Memory B cell (primary cell): ENCODE data around the gene POTEJ.
"Not testable (repeated sequence)": the region's sequence is repeated elsewhere in the genome, so short reads cannot be mapped to it uniquely, and the experiment has no call there.

Experiments used
- ATAC-seq: fragments of 150-1000 bp; cut with Tn5 transposase; 2 replicates; pipeline ENCODE4 v1.10.0; 2021; ENCODE audit warnings: low read depth, mild to moderate bottlenecking, moderate library complexity
- DNase-seq, 2 donors: peaks; one replicate each; pipeline ENCODE4 v3.0.0; 2022; ENCODE audit warnings: low spot score in 2 of 2
- H3K27ac Mint-ChIP-seq: one replicate; pipeline ENCODE4 v1.8.0; 2022; ENCODE audit warnings: mild to moderate bottlenecking, moderate library complexity, mixed read lengths
- H3K27me3 Mint-ChIP-seq: one replicate; pipeline ENCODE4 v1.8.0; 2022; ENCODE audit warnings: mixed read lengths
- H3K36me3 Mint-ChIP-seq: one replicate; pipeline ENCODE4 v1.8.0; 2022; ENCODE audit warnings: mild to moderate bottlenecking, mixed read lengths
- H3K4me1 Mint-ChIP-seq: one replicate; pipeline ENCODE4 v1.8.0; 2022; ENCODE audit warnings: mixed read lengths
- H3K4me3 Mint-ChIP-seq: one replicate; pipeline ENCODE4 v1.8.0; 2022; ENCODE audit warnings: mild to moderate bottlenecking, moderate library complexity, mixed read lengths
- H3K9me3 Mint-ChIP-seq: one replicate; pipeline ENCODE4 v1.8.0; 2022; ENCODE audit warnings: mixed read lengths

Gene POTEJ

DNA sequence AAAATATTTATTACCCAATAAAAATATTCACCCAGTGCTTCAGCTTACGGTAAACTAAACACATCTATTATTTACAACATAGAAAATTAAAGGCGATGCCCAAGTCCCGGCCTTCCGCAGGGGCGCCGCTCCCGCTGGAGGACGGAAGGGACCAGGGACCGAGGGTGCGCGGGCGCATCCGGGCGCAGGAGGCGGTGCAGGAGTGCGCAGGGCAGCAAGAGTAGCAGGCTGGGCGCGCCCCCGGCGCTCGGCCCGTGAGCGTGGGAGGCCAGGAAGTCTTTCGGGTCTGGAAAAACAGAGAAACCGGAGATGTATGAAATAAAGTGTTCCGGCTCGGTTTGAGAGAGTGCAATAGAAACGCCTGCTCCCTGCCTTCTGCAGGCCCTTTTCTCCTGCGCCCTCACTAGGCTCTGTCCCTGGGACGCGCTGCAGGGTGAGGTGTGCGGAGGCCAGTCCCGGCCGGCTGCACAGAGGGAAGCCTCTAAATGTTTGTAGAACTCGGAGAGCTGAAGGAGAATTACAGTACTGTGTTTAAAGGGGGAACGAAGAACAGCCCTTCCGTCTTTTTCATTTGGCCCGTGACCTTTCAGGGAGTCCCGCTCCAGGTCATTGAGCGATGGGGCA is 18.3 kb upstream of the POTEJ start:
- not testable (repeated sequence) for ATAC-seq, H3K4me1 Mint-ChIP-seq, H3K9me3 Mint-ChIP-seq, DNase-seq, H3K27me3 Mint-ChIP-seq, H3K27ac Mint-ChIP-seq, H3K36me3 Mint-ChIP-seq, H3K4me3 Mint-ChIP-seq

DNA sequence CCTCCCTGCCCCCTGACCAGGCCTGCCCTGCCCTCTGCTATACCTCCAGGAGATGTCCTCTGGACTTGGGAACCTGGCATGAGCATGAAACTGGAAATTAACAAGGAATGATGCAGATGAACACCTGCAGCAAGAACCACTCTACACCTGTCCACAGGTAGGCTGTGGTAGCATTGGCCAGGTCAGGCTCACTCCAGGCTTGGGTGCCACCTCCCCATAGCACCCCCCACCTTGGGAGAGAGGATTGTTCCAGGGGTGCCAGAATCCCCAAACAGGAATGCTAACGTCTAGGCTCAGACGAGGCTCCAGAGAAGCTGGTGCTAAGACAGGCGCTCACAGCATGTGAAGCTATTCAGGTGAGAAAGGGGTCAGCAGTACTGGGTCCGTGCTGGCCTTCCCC is 17.2 kb upstream of the POTEJ start:
- not testable (repeated sequence) for H3K36me3 Mint-ChIP-seq, H3K27ac Mint-ChIP-seq, H3K4me3 Mint-ChIP-seq, H3K4me1 Mint-ChIP-seq, ATAC-seq, H3K27me3 Mint-ChIP-seq, DNase-seq, H3K9me3 Mint-ChIP-seq

DNA sequence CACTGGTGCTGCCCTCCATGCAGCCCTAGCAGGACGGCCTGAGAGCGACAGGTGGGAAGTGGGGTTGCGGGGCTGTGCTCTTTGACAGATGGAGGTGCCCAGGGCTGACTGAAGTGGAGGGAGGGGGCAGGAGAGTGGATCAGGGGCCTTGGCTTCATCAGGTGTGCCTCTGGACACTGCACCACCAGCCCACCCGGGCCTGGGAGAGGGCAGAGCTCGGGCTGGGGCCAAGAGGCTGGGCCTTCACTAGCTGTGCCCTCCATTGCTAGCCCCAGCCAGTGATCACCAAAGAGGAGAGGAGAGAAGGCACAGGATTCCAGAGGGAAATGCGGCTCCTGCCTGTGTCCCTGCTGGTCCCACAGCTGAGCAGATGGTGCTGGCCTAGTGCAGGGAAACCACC is 14.5 kb upstream of the POTEJ start:
- not testable (repeated sequence) for ATAC-seq, H3K27ac Mint-ChIP-seq, H3K27me3 Mint-ChIP-seq, H3K36me3 Mint-ChIP-seq, H3K4me1 Mint-ChIP-seq, H3K4me3 Mint-ChIP-seq, H3K9me3 Mint-ChIP-seq, DNase-seq

DNA sequence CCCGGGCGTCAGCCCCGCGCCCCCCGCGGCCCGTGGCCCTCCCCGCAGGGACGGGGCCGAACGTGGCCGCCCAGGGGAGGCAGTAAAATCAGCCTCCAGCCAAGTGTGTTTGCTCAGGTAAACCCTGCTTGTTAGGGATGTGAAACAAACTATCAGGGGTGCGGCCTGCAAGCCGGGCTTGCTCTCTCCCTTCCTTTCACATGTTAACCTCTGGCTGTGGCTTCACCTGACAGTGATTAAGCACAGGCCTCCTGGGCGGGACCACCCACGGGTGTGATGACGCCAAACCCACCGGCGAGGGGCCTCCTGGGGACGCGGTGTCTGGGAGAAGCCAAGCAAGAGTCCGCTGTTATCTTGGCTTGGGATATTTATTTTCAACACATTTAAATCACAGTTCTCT is 13.2 kb upstream of the POTEJ start:
- H3K27me3 Mint-ChIP-seq, H3K4me1 Mint-ChIP-seq, H3K9me3 Mint-ChIP-seq, H3K27ac Mint-ChIP-seq, ATAC-seq, DNase-seq, H3K36me3 Mint-ChIP-seq, H3K4me3 Mint-ChIP-seq: not testable (repeated sequence)

DNA sequence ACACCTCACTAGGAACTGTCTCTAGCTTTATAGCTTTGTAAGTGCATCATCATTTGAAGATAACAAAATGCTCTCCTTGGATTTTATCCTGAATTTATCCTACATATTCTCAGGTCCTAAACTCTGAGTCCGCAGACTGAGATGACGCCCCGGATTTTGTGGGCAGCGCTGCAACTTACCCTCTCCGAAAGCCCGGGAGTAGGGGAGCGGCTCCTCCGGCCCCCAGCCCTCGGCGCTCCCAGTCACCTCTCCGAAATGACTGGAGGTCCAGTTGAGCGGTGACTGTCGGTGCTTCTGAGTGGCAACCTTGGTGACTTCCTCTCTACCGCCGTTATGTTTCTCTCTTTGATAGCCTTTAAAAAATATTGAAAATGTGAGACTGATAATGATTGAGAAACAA is 12.8 kb upstream of the POTEJ start:
- H3K27ac Mint-ChIP-seq, DNase-seq, ATAC-seq, H3K27me3 Mint-ChIP-seq, H3K4me1 Mint-ChIP-seq, H3K36me3 Mint-ChIP-seq, H3K4me3 Mint-ChIP-seq, H3K9me3 Mint-ChIP-seq: not testable (repeated sequence)

DNA sequence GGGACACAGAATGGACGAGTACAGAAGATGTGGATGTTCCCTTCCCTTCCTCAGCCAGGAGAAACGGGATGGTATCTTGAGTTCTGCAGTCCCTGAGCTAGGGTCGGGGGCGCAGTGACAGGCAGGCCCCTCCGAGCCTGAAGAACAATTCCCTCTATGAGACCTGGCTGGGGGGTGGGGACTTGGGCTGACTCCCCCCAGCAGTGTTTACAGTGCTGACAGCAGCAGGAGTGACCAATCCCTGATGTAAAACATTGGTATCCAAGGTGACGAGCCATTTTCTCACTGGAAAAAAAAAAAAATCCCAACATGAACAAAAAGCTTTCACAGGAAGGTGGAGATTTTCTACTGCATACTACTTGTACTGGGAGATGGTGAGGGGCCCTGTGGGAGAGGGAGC is 11.8 kb upstream of the POTEJ start, which contains the start of gene CFC1:
Gene CFC1, minus strand, starts transcription at position 183 of the 400 bp plus-strand sequence. CDS start 288 bp downstream, outside the sequence.
- not testable (repeated sequence) for H3K4me3 Mint-ChIP-seq, DNase-seq, H3K27ac Mint-ChIP-seq, H3K9me3 Mint-ChIP-seq, H3K4me1 Mint-ChIP-seq, H3K36me3 Mint-ChIP-seq, H3K27me3 Mint-ChIP-seq, ATAC-seq

DNA sequence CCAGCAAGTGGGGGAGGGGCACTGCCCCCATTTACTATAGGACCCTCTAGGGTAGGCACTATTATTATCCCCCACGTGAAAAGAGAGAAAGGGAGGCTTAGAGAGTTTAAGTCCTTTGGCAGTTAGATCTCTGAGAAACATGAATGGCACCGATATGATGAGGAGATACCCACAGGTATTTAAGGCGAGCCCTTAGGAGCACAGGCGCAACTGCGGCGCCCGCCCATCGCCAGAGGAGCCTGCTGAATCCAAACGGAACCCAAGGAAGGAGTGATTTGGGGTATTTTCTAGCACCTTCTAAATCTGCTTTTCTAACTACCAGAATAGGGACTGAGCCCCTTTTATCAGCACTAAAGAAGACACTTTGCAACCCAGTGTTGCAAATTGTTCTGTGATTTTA is 11.3 kb upstream of the POTEJ start:
- not testable (repeated sequence) for H3K36me3 Mint-ChIP-seq, DNase-seq, H3K27ac Mint-ChIP-seq, H3K4me1 Mint-ChIP-seq, H3K4me3 Mint-ChIP-seq, H3K9me3 Mint-ChIP-seq, ATAC-seq, H3K27me3 Mint-ChIP-seq

DNA sequence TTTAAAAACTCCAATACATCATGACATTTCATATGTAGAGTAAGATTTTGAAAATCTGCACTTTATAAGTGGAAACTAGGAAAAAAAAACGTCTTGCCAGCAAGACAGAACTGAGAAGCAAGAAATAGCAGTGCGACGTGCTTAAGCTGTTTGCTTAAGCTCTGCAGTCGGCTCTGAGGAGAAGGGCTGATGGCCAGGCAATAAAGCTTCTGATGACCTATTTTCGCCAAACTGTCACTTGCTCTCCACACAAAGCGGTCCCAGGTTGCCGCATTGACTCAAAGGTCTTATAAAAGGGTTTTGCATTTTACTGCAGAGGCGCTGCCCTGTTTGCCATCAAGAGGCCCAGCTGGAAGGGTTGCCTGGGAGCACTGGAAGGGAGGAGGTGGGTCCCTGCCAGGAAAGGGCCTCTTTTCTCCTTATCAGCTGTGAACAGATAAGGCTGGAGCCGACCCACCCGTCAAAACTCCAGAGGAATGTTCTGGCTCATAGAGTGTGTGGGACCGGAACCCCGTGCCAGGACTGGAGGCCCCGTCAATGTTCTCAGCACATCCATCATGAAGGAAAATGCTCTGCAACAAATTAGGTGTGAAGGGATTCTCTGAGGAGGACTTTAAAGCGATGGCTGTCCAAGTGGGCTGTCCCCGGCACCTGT is 9.5 kb upstream of the POTEJ start:
- not testable (repeated sequence) for H3K9me3 Mint-ChIP-seq, H3K4me3 Mint-ChIP-seq, H3K4me1 Mint-ChIP-seq, H3K36me3 Mint-ChIP-seq, DNase-seq, H3K27ac Mint-ChIP-seq, ATAC-seq, H3K27me3 Mint-ChIP-seq

DNA sequence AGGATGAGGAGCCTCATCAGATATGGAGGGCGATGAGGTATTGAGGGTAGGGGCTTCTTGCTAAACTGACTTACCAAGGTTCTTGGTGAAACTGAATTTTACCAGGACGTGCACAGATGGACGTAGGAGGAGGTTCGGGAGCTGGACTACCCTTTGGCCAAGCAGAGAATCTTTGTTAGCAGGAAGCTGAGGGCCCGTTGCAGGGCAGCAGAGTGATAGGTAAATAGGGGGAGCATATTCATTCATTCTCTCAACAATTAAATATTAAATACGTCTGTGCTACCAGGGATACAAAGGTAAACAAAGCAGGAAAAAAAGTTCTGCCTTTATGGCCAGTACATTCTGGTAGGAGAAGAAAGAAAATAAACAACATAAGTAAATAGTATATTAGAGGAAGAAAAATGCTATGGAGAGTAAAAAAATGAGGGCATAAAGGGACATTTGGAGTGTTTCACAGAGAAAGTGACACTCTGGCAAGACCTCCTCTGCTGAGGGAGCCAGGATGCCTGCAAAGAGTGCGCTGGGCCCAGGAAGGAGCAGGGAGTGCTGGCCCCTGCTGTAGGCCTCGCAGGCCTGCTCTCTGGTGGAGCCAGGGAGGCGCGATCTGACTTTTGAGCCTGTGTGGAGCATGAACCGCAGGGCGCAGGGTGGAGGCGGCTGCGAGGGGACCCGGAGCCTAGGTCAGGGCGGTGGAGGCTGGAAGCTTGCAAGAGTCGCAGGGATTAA is 2.8 kb upstream of the POTEJ start:
- not testable (repeated sequence) for H3K4me3 Mint-ChIP-seq, ATAC-seq, DNase-seq, H3K27me3 Mint-ChIP-seq, H3K9me3 Mint-ChIP-seq, H3K27ac Mint-ChIP-seq, H3K4me1 Mint-ChIP-seq, H3K36me3 Mint-ChIP-seq

DNA sequence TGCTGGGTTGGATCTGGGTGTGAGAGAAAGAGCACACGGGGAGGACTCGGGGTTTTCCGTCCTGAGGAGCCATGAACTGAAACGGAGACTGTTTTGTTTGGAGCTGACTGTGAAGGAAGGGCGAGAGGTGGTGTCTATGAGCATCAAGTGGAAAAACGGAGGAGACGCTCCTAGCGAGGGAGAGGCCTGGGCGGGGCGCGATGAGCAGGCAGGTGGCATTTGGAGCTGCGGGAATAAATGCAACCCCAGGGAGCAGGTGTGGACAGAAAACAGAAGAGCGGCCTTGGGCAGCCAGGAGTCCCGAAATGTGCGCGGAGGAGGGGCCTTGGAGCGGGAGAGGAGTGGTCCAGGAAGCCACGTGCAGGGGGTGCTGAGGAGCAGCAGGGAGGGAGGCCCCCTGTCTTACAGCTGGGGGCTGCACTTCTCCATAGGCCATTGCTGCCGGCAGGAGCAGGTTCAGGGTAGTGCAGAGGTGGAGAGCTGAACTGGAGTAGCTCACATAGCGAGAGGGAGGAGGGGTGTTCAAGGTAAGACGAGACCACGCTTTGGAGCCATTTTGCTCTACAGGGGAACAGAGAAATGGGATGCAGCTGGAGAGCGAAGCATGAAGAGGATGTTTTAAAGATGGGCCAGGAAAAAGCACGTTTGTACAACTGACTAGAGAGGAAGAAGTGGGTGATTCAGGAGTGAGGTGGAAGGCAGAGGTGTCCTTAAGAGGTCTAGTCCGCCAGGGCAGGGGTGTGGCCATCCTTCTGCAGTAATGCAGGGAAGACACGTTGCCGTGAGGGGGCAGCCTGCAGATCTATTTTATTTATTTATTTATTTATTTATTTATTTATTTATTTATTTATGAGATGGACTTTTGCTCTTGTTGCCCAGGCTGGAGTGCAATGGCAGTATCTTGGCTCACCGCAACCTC is 2.0 kb upstream of the POTEJ start:
- not testable (repeated sequence) for H3K4me3 Mint-ChIP-seq, H3K36me3 Mint-ChIP-seq, H3K9me3 Mint-ChIP-seq, H3K27ac Mint-ChIP-seq, DNase-seq, H3K27me3 Mint-ChIP-seq, H3K4me1 Mint-ChIP-seq, ATAC-seq

DNA sequence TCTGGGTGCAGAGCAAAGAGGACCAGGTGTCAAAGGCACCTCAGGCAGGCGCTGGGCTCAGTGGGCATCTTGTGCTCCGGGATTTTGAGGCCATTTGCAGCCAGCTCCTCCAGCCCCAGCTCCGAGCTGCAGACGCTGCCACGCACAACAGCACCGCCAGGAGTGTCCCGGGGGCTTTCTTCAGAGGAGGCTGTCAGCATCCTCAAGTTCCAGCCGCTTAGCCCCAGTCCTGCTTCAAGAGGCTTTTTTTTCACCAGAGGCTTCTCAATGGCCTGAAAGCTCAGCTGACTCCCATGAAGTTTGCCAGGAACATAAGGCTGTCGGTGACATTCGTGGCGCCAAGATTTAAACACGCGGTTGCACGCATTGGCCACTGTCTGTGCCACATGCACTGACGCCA is 754 bp upstream of the POTEJ start:
- H3K27me3 Mint-ChIP-seq, DNase-seq, H3K27ac Mint-ChIP-seq, H3K4me3 Mint-ChIP-seq, H3K36me3 Mint-ChIP-seq, H3K4me1 Mint-ChIP-seq, H3K9me3 Mint-ChIP-seq, ATAC-seq: not testable (repeated sequence)

DNA sequence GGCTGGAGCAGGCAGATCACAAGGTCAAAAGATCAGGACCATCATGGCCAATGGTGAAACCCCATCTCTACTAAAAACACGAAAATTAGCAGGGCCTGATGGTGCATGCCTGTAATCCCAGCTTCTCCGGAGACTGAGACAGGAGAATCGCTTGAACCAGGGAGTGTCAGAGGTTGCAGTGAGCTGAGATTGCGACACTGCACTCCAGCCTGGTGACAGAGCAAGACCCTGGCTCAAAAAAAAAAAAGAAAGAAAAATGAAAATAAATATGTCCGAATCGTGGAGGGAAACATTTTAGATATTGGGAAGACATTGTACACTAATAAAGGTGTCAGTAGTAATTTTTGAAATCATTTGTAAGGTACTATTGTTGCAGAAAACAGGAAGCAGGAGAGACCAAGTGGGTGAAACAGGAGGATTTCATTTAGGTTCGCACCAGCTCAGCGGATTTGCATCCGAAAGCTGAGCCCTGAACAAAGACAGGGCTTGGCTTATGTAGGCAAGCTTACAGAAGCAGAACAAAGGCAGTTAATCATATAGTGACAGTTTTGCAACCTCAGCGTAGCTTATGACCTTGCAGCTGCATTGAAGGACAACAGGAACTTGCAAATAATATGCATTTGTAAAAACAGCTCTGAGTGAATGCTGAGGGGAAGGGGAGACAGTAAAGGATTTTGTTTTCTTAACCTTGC is 17.7 kb downstream of the POTEJ start:
- H3K36me3 Mint-ChIP-seq, H3K9me3 Mint-ChIP-seq, H3K4me1 Mint-ChIP-seq, H3K27me3 Mint-ChIP-seq, H3K4me3 Mint-ChIP-seq, H3K27ac Mint-ChIP-seq, DNase-seq, ATAC-seq: not testable (repeated sequence)

DNA sequence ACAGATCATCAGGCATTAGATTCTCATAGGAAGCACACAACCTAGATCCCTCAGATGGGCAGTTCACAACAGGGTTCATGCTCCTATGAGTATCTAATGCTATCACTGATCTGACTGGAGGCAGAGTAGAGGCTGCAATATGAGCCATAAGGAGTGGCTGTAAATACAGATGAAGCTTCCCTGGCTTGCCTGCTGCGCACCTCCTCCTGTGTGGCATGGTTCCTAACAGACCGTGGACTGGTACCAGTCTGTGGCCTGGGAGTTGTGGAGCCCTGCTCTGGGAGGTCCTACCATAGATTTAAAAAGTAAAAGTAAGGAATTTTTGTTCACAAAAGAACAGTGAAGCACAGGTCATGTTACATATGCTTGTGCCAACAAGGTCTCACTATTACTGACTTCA is 27.7 kb downstream of the POTEJ start:
- not testable (repeated sequence) for H3K27ac Mint-ChIP-seq, H3K27me3 Mint-ChIP-seq

More for the DNA sequence above, 27.7 kb downstream of the POTEJ start:
- not testable (repeated sequence) for H3K4me3 Mint-ChIP-seq, ATAC-seq, H3K9me3 Mint-ChIP-seq, H3K36me3 Mint-ChIP-seq, H3K4me1 Mint-ChIP-seq, DNase-seq
